ENCODE data around the gene DUS1L.

The DUS1L gene

GRCh38 chr17:82077617-82078358 lies 12.2 kb upstream of the DUS1L start:
- peak in 3 of 51 donors; percentile 8 to 42 (median 22) for DNase-seq

GRCh38 chr17:82076785-82077591 lies 11.4 kb upstream of the DUS1L start:
- DNase-seq: no peak

- no peak for DNase-seq
These were observed 10.6 kb upstream of the DUS1L start for GRCh38 chr17:82076018-82076784.

GRCh38 chr17:82073446-82073845 lies 7.8 kb upstream of the DUS1L start:
- DNase-seq: no peak

GRCh38 chr17:82072827-82073226 lies 7.2 kb upstream of the DUS1L start:
- DNase-seq: no peak

GRCh38 chr17:82070611-82071010 lies 5.0 kb upstream of the DUS1L start:
- DNase-seq: no peak

- peak in 1 of 51 donors; percentile 43 for DNase-seq
These were observed 389 bp downstream of the DUS1L start for GRCh38 chr17:82065193-82065637.

- no peak for DNase-seq
These were observed 991 bp downstream of the DUS1L start for GRCh38 chr17:82064433-82065192.

GRCh38 chr17:82063424-82064415 lies 1.9 kb downstream of the DUS1L start:
- DNase-seq: no peak

GRCh38 chr17:82062984-82063368 lies 2.6 kb downstream of the DUS1L start:
- no peak for DNase-seq

GRCh38 chr17:82062076-82062983 lies 3.3 kb downstream of the DUS1L start:
- no peak for DNase-seq

- DNase-seq: no peak
These were observed 4.3 kb downstream of the DUS1L start for GRCh38 chr17:82061047-82061925.

GRCh38 chr17:82060614-82061013 lies 5.0 kb downstream of the DUS1L start:
- no peak for DNase-seq

GRCh38 chr17:82060001-82060380 lies 5.6 kb downstream of the DUS1L start:
- DNase-seq: no peak

- no peak for DNase-seq
These were observed 6.2 kb downstream of the DUS1L start for GRCh38 chr17:82059272-82060000.

- no peak for DNase-seq
These were observed 6.8 kb downstream of the DUS1L start for GRCh38 chr17:82058855-82059249.

GRCh38 chr17:82058230-82058854 lies 7.3 kb downstream of the DUS1L start:
- no peak for DNase-seq
